Measurements from ENCODE around the gene STIP1.

The STIP1 gene

GRCh38 chr11:64224891-64225607, 39.1 kb downstream of the STIP1 start:
- peak; percentile 33 for DNase-seq

GRCh38 chr11:64225608-64226506, 39.9 kb downstream of the STIP1 start, which contains the start of the genes NUDT22 and TRPT1:
TSS of gene NUDT22 (plus strand) at chr11:64226274. CDS start at chr11:64226653, 379 bp downstream.
TSS of gene TRPT1 (minus strand) at chr11:64226186. CDS start at chr11:64225860, 326 bp downstream.
- peak; percentile 96 for DNase-seq

GRCh38 chr11:64226507-64227051, 40.6 kb downstream of the STIP1 start:
- DNase-seq, result peak; percentile 88

GRCh38 chr11:64227405-64227956, 41.5 kb downstream of the STIP1 start:
- DNase-seq, result no peak

GRCh38 chr11:64229090-64229743, 43.2 kb downstream of the STIP1 start:
- no peak for DNase-seq

- no peak for DNase-seq
Measured at GRCh38 chr11:64229744-64230170, 43.8 kb downstream of the STIP1 start.

GRCh38 chr11:64230171-64230984, 44.4 kb downstream of the STIP1 start, which contains the start of gene DNAJC4:
TSS of gene DNAJC4 (plus strand) at chr11:64230548. CDS start at chr11:64230855, 307 bp downstream.
- DNase-seq, result peak; percentile 98

GRCh38 chr11:64230985-64231365, 45.0 kb downstream of the STIP1 start:
- DNase-seq, result peak; percentile 72

GRCh38 chr11:64231546-64231945, 45.6 kb downstream of the STIP1 start:
- DNase-seq, result peak; percentile 44

- DNase-seq, result no peak
Measured at GRCh38 chr11:64232182-64232966, 46.4 kb downstream of the STIP1 start.

- DNase-seq, result no peak
Measured at GRCh38 chr11:64232967-64233315, 47.0 kb downstream of the STIP1 start.

GRCh38 chr11:64233913-64234586, 48.1 kb downstream of the STIP1 start, which contains the start of gene VEGFB:
TSS of gene VEGFB (plus strand) at chr11:64234584. CDS start at chr11:64234834, 250 bp downstream.
- peak; percentile 79 for DNase-seq

GRCh38 chr11:64234647-64235379, 48.8 kb downstream of the STIP1 start:
- DNase-seq, result peak; percentile 78

- no peak for DNase-seq
Measured at GRCh38 chr11:64235437-64236161, 49.6 kb downstream of the STIP1 start.

- no peak for DNase-seq
Measured at GRCh38 chr11:64237484-64237951, 51.5 kb downstream of the STIP1 start.

GRCh38 chr11:64238076-64238475, 52.1 kb downstream of the STIP1 start:
- DNase-seq, result no peak

- DNase-seq, result peak; percentile 38
Measured at GRCh38 chr11:64238999-64239398, 53.0 kb downstream of the STIP1 start.

GRCh38 chr11:64239662-64240434, 53.9 kb downstream of the STIP1 start:
- peak; percentile 63 for DNase-seq
